ENCODE measurements around the gene POU3F3.

POU3F3 gene

GRCh38 chr2:104878863-104879512, 25.1 kb downstream of the POU3F3 start:
- no peak for DNase-seq

DNA sequence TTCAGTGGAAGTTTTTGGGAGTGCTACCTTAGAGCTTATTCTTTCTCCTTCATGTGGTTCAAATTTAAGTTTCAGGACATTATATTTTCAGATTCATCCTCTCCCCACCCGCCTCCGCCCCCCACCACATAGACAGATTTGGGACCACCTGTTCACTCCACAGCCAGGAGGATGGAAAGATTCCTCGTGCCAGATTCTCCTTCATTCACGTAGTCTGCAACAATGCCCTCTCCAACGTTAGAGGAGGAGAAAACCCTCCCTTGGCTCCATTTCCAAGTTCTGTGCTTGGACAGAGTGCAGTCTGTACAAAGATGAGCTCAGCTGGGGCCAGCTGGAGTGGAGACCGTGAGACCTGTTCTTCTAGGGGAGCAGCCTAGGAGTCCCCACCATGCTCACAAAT, 26.2 kb downstream of the POU3F3 start:
- no peak for DNase-seq

DNA sequence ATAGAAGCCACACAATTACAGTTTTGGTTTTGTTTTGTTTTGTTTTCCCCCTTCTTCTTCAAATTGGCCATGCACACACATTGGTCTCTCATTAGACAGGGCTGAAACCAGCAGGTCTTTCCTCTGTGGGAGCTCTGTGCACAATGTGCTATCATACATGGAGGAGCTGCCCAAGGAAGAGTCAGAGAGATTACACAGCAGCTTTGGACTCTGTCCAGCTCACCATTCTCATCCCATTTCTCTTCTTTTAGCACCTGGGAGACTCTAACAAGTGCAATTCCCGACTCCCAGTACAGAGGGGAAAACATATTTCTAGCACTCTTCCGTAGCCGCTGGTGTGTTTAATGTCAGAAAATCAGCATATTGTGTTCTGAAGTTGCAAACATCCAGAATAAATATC, 29.4 kb downstream of the POU3F3 start:
- DNase-seq, result no peak

DNA sequence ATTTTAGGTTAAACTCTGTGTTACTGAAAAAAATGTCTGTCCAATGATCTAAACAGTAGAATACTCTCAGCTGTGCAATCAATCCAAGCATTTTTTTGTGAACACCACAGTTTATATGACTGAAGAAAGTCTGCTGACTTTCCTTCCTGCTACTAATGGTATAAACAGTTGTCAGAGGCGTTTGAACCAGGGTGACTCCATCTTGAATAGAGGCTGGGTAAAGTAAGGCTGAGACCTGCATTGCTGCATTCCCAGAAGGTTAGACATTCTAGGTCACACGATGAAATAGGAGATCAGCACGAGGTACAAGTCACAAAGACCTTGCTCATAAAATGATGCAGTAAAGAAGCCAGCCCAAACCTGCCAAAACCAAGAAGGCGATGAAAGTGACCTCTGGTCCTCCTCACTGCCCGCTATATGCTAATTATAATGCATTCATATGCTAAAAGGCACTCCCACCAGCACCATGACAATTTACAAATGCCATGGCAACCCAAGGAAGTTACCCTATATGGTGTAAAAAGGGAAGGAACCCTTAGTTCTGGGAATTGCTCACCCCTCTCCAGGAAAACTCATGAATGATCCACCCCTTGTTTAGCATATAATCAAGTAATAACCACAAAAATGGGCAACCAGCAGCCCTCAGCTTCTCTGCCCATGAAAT, 31.3 kb downstream of the POU3F3 start:
- no peak for DNase-seq

DNA sequence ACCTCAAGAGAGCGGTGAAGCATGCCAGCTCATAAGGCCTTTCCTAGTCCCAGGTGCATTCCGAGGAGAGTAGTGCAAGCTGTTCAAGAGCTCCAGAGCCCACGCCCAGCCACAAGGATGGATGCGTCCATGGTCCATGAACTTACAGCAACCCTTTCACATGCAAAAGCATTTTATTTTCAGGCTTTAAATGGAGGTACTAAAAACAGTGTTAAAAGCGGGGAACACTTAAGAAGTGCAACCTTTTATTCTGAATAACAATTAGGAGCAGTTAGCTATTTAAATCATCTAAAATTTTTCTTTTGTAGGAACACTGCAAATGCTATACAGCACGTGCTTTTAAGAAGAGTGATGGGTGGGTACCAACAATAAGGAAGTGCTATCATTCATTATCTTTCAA, 33.8 kb downstream of the POU3F3 start:
- no peak for DNase-seq

DNA sequence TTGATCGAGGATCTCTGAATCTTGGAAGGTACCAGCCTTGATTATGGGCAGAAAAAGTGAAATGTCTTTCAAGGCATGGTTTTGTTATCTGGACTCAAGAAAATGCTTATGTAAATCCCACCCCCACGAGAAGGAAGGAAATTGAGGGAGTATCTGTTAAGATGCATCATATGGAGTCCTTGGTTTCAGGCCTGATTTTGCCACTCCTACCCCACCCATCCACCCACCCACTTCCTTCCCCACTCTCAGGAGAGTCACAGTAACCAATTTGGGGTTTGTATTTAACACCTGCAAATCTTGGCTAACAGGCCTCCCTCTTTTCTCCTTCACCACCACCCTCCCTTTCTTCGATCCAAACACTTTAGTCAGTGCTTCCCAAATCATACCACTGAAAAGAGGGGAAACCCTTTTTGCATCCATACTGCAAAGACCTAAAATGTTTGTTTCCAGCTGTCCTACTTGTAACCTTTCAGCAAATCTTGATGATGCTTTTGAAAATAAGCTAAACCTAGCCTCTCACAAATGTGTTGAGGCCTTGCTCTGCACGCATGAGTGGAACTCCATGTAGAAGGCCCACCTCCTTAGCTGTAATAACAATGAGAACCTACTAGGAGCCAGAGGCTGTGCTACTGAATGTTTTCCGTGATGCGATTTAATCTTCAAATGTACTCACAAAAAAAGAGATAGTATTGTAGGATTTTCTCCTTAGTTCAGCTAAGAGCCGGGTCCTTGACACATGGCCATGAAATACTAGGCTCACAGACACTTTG, 34.8 kb downstream of the POU3F3 start:
- DNase-seq, result no peak

GRCh38 chr2:104889291-104889959, 35.5 kb downstream of the POU3F3 start:
- DNase-seq, result no peak

DNA sequence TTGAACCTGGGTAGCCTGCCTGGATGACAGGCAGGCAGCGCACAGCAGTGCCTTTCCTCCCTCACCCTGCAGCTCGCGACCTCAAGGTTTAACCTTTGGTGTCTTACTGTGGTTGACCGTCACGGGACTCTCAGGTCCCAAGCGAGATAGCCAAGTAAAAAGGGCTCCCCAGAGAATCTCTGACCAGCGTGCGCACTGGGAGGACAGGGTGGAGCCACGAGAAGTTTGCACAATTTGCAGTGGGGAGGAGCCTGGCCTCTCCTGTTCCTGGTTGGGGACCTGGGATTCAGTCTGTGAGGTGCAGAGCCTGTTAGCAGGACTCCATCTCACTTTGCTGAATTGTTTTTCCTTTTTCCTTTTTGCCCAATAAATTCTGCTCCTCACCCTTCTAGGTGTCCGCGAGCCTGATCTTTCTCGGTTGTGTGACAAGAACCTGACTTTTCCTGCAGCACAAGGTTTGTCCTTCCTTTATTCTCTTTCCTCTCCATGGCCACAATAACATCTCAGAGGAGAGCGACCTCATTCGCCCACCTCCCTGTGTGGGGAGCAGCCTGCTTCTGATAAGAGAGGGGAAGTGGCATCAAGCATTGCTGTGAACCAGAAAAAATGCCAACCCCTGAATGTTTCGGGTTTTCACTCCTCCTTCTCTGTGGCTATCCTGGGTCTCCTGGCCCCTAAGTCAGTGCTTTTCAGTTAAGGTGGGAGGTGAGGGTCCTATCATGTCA, 36.2 kb downstream of the POU3F3 start:
- DNase-seq, result no peak

DNA sequence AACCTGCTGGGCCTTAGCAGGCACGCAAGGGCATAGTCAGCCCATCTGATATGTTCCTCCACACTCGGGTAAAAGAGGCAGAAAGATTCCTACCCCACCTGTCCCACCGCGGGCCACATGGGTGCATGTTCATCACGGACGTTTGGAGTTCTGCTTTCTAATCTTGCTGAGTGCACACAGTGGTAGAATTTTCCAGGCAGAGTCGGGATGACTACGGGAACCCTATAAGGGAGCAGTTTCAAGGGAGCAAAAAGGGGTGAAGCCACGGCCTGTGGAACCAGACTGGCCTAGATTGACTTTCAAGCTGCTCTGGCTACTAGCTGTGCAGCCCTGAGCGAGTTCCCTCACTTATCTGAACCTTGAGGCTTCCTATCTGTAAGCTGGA, 36.8 kb downstream of the POU3F3 start:
- no peak for DNase-seq

DNA sequence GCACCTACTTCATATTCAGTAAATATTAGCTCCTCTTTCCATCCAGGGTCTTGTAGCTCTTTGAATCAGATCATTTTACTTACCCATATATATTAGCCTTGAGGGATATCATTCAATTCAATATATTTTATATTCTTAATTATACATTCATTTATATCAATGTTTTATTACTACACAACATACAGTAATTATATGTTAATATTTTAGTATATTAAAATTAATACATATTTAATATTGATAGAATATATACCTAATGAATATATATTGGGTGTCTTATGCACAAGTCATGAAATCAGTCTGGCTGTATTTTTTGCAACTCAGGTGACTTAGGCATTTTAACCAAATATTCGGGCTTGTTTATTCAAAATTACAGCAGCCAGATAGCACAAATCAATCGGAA, 37.2 kb downstream of the POU3F3 start:
- DNase-seq, result no peak

DNA sequence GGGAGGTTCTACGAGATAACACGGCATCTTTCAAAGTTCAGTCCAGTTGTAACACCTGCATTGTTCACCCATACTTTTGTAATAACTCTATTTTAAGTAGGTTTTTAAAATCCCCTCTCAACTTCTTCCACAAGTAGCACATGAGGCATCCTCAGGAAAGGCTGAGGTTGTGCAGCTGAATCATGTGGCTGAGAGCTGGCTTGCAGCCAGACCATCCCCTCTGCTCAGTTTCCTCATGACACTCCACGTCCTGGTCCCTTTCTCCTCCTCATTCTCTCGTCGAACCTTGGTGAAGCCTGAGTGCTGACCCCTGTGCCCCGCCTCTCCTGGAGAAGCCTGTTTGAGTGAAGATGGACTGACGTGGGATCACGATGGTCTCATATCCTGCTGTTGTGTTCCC, 42.5 kb downstream of the POU3F3 start:
- no peak for DNase-seq

- DNase-seq, result no peak
These were observed 43.7 kb downstream of the POU3F3 start for GRCh38 chr2:104897515-104898184.

DNA sequence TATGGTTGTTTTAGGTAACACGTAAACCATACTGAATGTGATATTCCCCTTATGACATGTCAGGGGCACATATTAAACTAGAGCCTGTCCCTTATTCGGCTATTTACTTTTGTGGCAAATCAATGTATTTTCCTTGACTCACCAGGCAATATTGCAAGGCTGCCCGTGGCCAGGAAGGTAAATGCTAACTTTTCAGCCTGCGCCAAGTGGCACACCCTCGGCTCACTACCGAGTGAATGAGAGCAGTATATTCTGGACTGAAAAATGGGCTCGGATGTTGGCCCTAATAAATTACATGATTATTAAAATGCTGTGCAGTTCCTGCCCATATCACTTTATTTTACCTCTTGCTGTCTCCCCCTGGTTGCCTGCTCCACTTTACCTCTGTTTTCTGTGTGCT, 46.7 kb downstream of the POU3F3 start:
- no peak for DNase-seq

DNA sequence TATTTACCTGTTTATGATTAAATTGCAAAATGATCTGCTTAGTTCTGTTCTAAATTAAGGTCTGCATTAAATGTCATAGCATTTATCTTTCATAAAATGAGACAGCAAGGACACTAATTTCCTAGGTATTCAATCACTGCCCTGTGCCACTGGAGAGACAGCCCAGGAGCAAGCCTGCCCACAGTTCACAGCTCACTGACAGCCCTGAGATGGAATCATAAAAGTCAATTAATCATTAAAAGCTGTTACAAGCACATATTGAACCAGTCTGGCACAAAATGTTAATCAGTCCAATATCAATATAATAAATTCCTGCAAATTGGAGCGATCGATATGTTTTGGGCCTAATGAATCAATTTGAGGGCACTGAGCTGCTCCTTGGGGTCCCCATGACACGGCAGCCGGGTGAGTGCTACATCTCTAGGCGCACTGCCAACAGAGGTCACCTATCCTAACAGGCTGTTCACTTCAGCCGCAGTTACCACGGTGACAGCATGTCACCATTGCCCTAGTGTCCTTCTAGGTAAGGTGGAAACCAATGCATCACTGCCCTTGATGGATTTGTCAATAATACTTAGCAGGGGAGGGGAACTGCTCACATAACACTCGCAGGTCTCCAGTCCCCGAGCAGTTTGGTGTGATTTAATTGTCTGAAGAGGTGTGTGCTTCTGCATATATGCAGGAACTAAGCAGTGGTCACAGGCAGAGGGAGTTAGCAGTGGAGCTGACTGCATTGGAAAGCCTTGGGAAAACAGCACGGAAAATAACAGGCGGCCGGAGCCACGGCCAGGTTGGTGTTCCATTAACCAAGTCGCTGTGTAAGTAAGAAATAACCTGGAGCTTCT, 47.3 kb downstream of the POU3F3 start:
- DNase-seq, result no peak

- no peak for DNase-seq
These were observed 48.4 kb downstream of the POU3F3 start for GRCh38 chr2:104902317-104902716.
